ENCODE data around the gene SP7. TPM values are rescaled to one million over a fixed set of nuclear protein-coding genes. Genes with fewer than 3 reads are reported as not detected.

Gene SP7
- total and polyA plus RNA-seq, 9 of the 15 experiments (the other 6 are each of a cell fraction or from before 2014, with no cell fraction given) = 0.04 TPM; not detected in 8

DNA sequence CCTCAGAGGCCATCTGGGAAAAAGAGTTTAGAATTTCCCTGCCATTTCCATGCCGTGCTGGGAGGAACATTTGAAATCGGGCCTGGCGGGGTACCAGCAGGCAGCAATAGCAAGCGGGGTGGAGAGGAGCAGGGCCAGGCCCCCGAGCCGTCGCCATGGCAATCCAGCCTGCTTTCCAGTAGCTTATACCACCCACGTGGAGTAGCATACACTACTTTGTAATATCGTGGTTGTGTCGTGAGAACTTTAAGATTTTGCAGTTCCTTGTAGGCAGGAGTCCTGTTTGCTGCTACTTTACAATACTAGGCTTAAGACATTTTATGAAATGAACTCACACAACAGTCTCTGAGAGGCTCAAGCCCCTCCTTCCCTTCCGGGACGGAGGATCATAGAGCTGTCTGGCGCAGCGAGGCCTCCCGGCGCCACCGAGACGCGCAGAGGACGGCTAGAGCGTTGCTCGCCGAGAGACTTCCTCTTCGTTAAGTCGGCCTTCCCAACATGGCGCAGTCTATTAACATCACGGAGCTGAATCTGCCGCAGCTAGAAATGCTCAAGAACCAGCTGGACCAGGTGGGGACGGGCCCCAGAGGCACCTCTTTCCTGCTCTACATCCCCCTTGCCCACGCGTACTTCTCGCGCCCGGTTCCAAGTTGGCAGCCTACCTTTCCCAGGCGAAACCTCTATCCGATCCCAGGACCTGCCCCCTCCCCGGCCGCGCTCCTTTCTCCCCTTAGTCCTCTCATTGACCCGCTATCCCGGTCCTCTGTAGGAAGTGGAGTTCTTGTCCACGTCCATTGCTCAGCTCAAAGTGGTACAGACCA lies 40.9 kb downstream of the SP7 start, which contains the start of gene PFDN5 (continued):
- peak; percentile 75; the same call in 1 of the 2 replicates for TF ChIP-seq HMGXB4 (CRISPR knock-in tag; IDR thresholded peaks at IDR 0.05)
- peak; percentile 63; the same call in 1 of the 2 replicates for TF ChIP-seq CTBP1 (IDR thresholded peaks at IDR 0.05; ENCODE audit: borderline replicate concordance)
- no peak for TF ChIP-seq ZNF408 (CRISPR knock-in tag; IDR thresholded peaks at IDR 0.05; ENCODE audit: low read depth)
- TF ChIP-seq MEIS2 (IDR thresholded peaks at IDR 0.05; ENCODE audit: partially characterized antibody) = no peak
- TF ChIP-seq, protein P1, sequence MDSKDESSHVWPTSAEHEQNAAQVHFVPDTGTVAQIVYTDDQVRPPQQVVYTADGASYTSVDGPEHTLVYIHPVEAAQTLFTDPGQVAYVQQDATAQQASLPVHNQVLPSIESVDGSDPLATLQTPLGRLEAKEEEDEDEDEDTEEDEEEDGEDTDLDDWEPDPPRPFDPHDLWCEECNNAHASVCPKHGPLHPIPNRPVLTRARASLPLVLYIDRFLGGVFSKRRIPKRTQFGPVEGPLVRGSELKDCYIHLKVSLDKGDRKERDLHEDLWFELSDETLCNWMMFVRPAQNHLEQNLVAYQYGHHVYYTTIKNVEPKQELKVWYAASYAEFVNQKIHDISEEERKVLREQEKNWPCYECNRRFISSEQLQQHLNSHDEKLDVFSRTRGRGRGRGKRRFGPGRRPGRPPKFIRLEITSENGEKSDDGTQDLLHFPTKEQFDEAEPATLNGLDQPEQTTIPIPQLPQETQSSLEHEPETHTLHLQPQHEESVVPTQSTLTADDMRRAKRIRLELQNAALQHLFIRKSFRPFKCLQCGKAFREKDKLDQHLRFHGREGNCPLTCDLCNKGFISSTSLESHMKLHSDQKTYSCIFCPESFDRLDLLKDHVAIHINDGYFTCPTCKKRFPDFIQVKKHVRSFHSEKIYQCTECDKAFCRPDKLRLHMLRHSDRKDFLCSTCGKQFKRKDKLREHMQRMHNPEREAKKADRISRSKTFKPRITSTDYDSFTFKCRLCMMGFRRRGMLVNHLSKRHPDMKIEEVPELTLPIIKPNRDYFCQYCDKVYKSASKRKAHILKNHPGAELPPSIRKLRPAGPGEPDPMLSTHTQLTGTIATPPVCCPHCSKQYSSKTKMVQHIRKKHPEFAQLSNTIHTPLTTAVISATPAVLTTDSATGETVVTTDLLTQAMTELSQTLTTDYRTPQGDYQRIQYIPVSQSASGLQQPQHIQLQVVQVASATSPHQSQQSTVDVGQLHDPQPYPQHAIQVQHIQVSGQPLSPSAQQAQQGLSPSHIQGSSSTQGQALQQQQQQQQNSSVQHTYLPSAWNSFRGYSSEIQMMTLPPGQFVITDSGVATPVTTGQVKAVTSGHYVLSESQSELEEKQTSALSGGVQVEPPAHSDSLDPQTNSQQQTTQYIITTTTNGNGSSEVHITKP (IDR thresholded peaks at IDR 0.05; ENCODE audit: partially characterized antibody) = peak; percentile 54
- TF ChIP-seq FIP1L1 (IDR thresholded peaks at IDR 0.05; ENCODE audit: low read depth, low read length, poor library complexity, severe bottlenecking) = no peak
- TF ChIP-seq, protein P2, sequence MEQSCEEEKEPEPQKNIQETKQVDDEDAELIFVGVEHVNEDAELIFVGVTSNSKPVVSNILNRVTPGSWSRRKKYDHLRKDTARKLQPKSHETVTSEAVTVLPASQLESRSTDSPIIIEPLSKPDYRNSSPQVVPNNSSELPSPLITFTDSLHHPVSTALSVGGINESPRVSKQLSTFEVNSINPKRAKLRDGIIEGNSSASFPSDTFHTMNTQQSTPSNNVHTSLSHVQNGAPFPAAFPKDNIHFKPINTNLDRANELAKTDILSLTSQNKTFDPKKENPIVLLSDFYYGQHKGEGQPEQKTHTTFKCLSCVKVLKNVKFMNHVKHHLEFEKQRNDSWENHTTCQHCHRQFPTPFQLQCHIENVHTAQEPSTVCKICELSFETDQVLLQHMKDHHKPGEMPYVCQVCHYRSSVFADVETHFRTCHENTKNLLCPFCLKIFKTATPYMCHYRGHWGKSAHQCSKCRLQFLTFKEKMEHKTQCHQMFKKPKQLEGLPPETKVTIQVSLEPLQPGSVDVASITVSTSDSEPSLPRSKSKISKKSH (CRISPR knock-in tag; IDR thresholded peaks at IDR 0.05) = no peak
- no peak for TF ChIP-seq CEBPG (CRISPR knock-in tag; IDR thresholded peaks at IDR 0.05)
- no peak for TF ChIP-seq CEBPG (tag; conservative IDR thresholded peaks at IDR 0.05 in 1 of 2, IDR thresholded peaks at IDR 0.05 in 1 of 2)
- TF ChIP-seq TAL1 (IDR thresholded peaks at IDR 0.05) = no peak
- TF ChIP-seq SAFB2 (IDR thresholded peaks at IDR 0.05; ENCODE audit: borderline replicate concordance, low read depth, low read length, severe bottlenecking) = no peak
- no peak for TF ChIP-seq HMG20B (CRISPR knock-in tag; IDR thresholded peaks at IDR 0.05)
- TF ChIP-seq FOS (IDR thresholded peaks at IDR 0.05; ENCODE audit: extremely low read depth, insufficient read length) = no peak
- no peak for TF ChIP-seq FOXJ3 (CRISPR knock-in tag; IDR thresholded peaks at IDR 0.05)
- peak; percentile 83 for TF ChIP-seq ZFX (CRISPR knock-in tag; IDR thresholded peaks at IDR 0.05)
- TF ChIP-seq ZC3H4 (CRISPR knock-in tag; IDR thresholded peaks at IDR 0.05; ENCODE audit: borderline replicate concordance) = no peak
- TF ChIP-seq, protein P3, sequence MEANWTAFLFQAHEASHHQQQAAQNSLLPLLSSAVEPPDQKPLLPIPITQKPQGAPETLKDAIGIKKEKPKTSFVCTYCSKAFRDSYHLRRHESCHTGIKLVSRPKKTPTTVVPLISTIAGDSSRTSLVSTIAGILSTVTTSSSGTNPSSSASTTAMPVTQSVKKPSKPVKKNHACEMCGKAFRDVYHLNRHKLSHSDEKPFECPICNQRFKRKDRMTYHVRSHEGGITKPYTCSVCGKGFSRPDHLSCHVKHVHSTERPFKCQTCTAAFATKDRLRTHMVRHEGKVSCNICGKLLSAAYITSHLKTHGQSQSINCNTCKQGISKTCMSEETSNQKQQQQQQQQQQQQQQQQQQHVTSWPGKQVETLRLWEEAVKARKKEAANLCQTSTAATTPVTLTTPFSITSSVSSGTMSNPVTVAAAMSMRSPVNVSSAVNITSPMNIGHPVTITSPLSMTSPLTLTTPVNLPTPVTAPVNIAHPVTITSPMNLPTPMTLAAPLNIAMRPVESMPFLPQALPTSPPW (CRISPR knock-in tag; IDR thresholded peaks at IDR 0.05) = peak; percentile 68
- TF ChIP-seq POLR2AphosphoS5 (IDR thresholded peaks at IDR 0.05; ENCODE audit: control insufficient read depth, insufficient read depth, low read depth, low read length) = peak; percentile 90

All from K562 (cell line).